Vagina (tissue), 2 donors: ENCODE data around the gene ABO. TPM values are rescaled to one million over a fixed set of nuclear protein-coding genes. Genes with fewer than 3 reads are reported as not detected.
A peak's percentile ranks its signal among the peaks of the same experiment; 100 is the strongest.
"Not testable (repeated sequence)": the region's sequence is repeated elsewhere in the genome, so short reads cannot be mapped to it uniquely, and the experiment has no call there.

Experiments used
- DNase-seq, 2 donors: peaks; one replicate each; pipeline ENCODE4 v3.0.0-alpha.2; 2017; ENCODE audit errors: extremely low spot score in 2 of 2
- H3K27ac ChIP-seq: fragments of 200-600 bp; sonication (generic); one replicate; pipeline ENCODE4 v1.5.1; 2019
- H3K27me3 ChIP-seq: fragments of 200-600 bp; sonication (generic); one replicate; pipeline ENCODE4 v1.5.1; 2019
- H3K36me3 ChIP-seq, 2 donors: fragments of 200-600 bp; sonication (generic); one replicate each; pipeline ENCODE4 v1.5.1; 2017 to 2019
- H3K4me1 ChIP-seq: fragments of 200-600 bp; sonication (generic); one replicate; pipeline ENCODE4 v1.5.1; 2019
- H3K4me3 ChIP-seq, 2 donors: fragments of 200-600 bp; sonication (generic); 1 replicate in 1 of 2; 2 replicates in 1 of 2; pipeline ENCODE4 v1.5.1; 2016 to 2019
- H3K9me3 ChIP-seq: fragments of 200-600 bp; sonication (generic); one replicate; pipeline ENCODE4 v1.5.1; 2019
- POLR2A ChIP-seq, 2 donors: fragments of 450-650 bp; IDR thresholded peaks; one replicate each; pipeline ENCODE4 v1.6.1; 2017; ENCODE audit warnings: antibody characterized with exemption in 2 of 2, mild to moderate bottlenecking in 2 of 2, moderate library complexity in 2 of 2
- POLR2AphosphoS5 ChIP-seq, 2 donors: sonication (generic); formaldehyde crosslinking; IDR thresholded peaks; one replicate each; pipeline ENCODE4 v1.9.0; 2017; ENCODE audit warnings: antibody characterized with exemption in 2 of 2, mild to moderate bottlenecking in 2 of 2, low read depth in 1 of 2; ENCODE audit not compliant: insufficient read depth in 1 of 2
- intact Hi-C: fragments of 100-400 bp; cut with DNase I; formaldehyde crosslinking; loops from one replicate; pipeline ENCODE4 v1.15.1; 2023
- total RNA-seq: library from RNA; depleted of rRNA; stranded (reverse); fragments of >200 nt; gene quantifications from one replicate; pipeline ENCODE4 v1.2.3, GENCODE V29; 2016
- TF ChIP-seq, protein P1 (sequence below), 3 experiments: fragments of 450-650 bp in 2 of 3; fragments of 200-600 bp in 1 of 3; sonication (generic) in 1 of 3; IDR thresholded peaks; one replicate each; pipeline ENCODE4 v1.5.1; 2017 to 2019; ENCODE audit warnings: antibody characterized with exemption in 3 of 3, mild to moderate bottlenecking in 2 of 3, moderate library complexity in 2 of 3

ABO gene
- total RNA-seq, 1 donor from 2014 or later = 17.2 TPM

DNA sequence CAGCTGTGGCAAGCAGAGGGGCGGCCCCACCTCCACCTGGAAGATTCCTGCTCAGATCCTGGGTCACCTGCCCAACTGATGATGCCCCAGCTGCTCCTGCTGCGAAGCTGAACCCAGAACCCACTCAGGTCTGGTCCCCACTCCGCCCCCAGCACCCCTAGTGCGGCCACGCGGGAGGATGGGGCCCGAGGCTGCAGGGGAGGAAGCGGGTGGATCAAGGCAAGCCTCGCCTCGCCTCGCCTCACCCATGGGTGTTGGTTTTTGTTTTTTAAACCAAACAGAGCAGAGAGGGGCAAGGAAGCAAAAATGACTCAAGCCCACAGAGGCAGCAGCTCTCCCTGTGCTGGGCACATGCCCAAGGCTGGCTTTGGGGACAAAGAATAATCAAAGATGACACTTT, 23.2 kb downstream of the ABO start:
- Histone ChIP-seq H3K9me3 (no peaks in the 10 kb centered on the region), H3K27ac (no peak overlapping the region), H3K4me1 (peaks cover 9% of the 10 kb centered on the region), H3K27me3 (no peaks in the 10 kb centered on the region), H3K36me3 (no peaks in the 10 kb centered on the region), H3K4me3 (no peak overlapping the region)
- intact Hi-C loops = no loop called here
- TF ChIP-seq, protein P1, sequence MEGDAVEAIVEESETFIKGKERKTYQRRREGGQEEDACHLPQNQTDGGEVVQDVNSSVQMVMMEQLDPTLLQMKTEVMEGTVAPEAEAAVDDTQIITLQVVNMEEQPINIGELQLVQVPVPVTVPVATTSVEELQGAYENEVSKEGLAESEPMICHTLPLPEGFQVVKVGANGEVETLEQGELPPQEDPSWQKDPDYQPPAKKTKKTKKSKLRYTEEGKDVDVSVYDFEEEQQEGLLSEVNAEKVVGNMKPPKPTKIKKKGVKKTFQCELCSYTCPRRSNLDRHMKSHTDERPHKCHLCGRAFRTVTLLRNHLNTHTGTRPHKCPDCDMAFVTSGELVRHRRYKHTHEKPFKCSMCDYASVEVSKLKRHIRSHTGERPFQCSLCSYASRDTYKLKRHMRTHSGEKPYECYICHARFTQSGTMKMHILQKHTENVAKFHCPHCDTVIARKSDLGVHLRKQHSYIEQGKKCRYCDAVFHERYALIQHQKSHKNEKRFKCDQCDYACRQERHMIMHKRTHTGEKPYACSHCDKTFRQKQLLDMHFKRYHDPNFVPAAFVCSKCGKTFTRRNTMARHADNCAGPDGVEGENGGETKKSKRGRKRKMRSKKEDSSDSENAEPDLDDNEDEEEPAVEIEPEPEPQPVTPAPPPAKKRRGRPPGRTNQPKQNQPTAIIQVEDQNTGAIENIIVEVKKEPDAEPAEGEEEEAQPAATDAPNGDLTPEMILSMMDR (IDR thresholded peaks at IDR 0.05) = no peak
- TF ChIP-seq POLR2A (IDR thresholded peaks at IDR 0.05) = no peak
- no peak for TF ChIP-seq POLR2AphosphoS5 (IDR thresholded peaks at IDR 0.05; ENCODE audit: insufficient read depth in 1 of 2, low read depth in 1 of 2)
- DNase-seq = peak; percentile 62 to 70

DNA sequence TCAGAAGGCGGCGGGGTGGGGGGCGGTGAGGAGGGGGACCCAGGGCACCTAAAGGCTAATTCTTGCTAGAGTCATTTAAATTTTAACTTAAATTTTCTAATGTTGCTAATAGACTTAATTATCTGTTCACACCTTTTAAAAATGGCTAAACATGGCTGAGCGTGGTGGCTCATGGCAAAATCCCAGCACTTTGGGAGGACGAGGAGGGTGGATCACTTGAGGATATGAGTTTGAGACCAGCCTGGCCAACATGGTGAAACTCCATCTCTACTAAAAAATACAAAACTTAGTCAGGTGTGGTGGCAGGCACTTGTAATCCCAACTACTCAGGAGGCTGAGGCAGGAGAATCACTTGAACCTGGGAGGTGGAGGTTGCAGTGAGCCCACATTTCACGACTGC, 23.8 kb downstream of the ABO start:
- H3K36me3 ChIP-seq, H3K9me3 ChIP-seq, H3K27me3 ChIP-seq, intact Hi-C loops, DNase-seq, H3K4me3 ChIP-seq, H3K4me1 ChIP-seq, H3K27ac ChIP-seq: not testable (repeated sequence)

DNA sequence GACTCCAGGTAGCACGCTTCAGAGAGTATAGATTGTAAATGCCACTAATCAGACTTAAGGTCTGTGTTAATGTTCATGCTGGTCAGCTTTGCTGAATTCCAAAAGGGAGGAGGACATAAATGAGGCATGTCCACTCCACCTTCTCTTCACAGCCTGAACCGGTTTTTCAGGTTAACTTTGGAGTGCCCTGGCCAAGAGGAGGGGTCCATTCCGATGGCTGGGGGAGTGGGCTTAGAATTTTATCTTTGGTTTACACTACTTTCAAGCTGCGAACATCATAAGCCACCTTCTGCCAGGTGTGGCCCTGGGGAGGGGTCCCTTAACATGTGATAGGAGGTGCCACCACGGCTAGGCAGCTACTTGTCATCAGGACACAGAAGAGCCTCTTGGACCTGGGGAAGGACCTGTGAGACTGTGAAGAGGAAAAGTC, 24.2 kb downstream of the ABO start:
- no peak overlapping the region for H3K27ac ChIP-seq
- no peaks in the 10 kb centered on the region for H3K36me3 ChIP-seq
- DNase-seq = peak in 1 of 2 donors; percentile 55
- H3K9me3 ChIP-seq = no peaks in the 10 kb centered on the region
- TF ChIP-seq, protein P1 (IDR thresholded peaks at IDR 0.05) = no peak
- TF ChIP-seq POLR2A (IDR thresholded peaks at IDR 0.05) = no peak
- no peak for TF ChIP-seq POLR2AphosphoS5 (IDR thresholded peaks at IDR 0.05; ENCODE audit: insufficient read depth in 1 of 2, low read depth in 1 of 2)
- H3K4me3 ChIP-seq = no peak overlapping the region
- intact Hi-C loops = no loop called here
- no peaks in the 10 kb centered on the region for H3K27me3 ChIP-seq
- peaks cover 9% of the 10 kb centered on the region for H3K4me1 ChIP-seq

DNA sequence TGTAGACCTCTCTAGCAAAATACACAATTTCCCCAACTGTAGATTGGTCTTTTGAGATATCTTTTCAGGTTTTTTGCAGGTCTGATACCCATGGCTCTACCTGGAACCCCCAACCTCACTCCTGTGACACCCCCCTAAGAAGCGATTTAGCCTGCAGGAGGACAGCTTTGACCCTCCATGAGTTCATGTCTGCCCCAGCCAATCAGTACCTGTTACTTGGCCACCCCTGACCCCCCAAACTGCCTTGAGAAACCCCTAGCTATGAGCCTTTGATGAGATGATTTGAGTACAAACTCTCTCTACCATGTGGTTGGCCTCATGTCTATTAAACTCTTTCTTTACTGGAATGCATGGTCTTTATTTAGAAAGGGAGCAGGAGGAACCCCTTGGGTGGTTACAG, 25.7 kb downstream of the ABO start:
- H3K4me3 ChIP-seq = no peak overlapping the region
- H3K4me1 ChIP-seq = peaks cover 9% of the 10 kb centered on the region
- H3K27ac ChIP-seq = no peak overlapping the region
- TF ChIP-seq, protein P1 (IDR thresholded peaks at IDR 0.05) = no peak
- TF ChIP-seq POLR2AphosphoS5 (IDR thresholded peaks at IDR 0.05; ENCODE audit: insufficient read depth in 1 of 2, low read depth in 1 of 2) = no peak
- TF ChIP-seq POLR2A (IDR thresholded peaks at IDR 0.05) = no peak
- peak in 1 of 2 donors; percentile 67 for DNase-seq
- no peaks in the 10 kb centered on the region for H3K9me3 ChIP-seq
- H3K36me3 ChIP-seq = no peaks in the 10 kb centered on the region
- no peaks in the 10 kb centered on the region for H3K27me3 ChIP-seq
- intact Hi-C loops = loop anchor here (5.0 kb wide), 1 partner anchor 1288 kb away; no protein-coding TSS in a partner anchor

DNA sequence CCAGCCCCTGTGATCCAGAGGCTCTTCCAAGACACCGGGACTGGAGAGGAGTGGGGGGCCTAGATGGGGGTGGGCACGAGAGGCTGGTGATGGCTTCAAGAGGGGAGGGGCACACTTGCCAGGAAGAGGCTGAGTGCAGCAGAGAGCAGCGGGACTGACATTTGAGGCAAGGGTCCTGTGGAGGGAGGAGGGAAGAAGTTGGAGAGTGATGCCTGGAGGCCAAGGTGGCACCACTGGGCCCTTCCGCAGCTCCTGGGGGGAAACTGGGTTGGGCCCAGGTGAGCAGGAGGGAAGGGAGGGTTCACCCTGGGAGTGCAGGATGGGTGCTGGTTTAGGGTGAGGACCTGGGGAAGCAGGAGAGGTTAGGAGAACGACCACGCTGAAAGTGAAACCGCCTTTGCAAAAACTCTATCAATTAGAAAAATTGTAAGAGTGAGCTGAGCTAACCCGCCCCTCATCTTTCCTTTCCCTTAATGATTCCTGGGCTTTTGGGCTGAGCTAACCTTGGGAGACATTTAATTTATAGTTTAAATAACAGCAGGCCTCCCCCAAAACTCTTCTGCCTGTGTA, 26.2 kb downstream of the ABO start:
- Histone ChIP-seq H3K27ac (no peak overlapping the region), H3K9me3 (no peaks in the 10 kb centered on the region), H3K36me3 (no peaks in the 10 kb centered on the region), H3K4me3 (no peak overlapping the region), H3K4me1 (peaks cover 9% of the 10 kb centered on the region), H3K27me3 (no peaks in the 10 kb centered on the region)
- intact Hi-C loops = loop anchor here (5.0 kb wide), 1 partner anchor 1288 kb away; no protein-coding TSS in a partner anchor
- DNase-seq = peak in 1 of 2 donors; percentile 52
- TF ChIP-seq, protein P1 (IDR thresholded peaks at IDR 0.05) = no peak
- TF ChIP-seq POLR2AphosphoS5 (IDR thresholded peaks at IDR 0.05; ENCODE audit: insufficient read depth in 1 of 2, low read depth in 1 of 2) (no peak), POLR2A (IDR thresholded peaks at IDR 0.05) (no peak)
